ENCODE results near the gene TANC1.

DNA sequence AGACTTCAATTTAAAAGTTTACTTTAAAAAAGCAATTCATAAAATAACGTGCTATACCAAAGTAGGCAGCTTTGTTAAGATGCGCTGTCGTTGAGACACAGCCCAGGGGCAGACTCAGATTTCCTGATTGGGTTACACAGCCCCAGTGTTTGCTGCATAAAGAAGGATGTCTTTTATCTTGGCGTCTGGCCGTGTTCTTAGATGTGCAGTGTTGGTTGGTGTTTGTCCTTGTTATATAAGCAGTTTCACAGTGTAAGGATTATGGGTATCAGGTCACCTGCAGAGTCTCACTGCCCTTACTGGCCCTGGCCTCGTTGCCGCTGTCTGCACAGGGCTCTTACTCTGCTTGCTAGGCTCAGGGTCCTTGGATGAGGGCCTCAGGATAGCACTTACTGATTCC lies 209.5 kb downstream of the TANC1 start:
- no peak for TF ChIP-seq FOS (IDR thresholded peaks at IDR 0.05; ENCODE audit: borderline replicate concordance, insufficient read depth, low read length)
- TF ChIP-seq POLR2AphosphoS5 (IDR thresholded peaks at IDR 0.05; ENCODE audit: insufficient read depth, low read depth, low read length): no peak
- TF ChIP-seq POLR2A (IDR thresholded peaks at IDR 0.05; ENCODE audit: low read depth, low read length): no peak
- TF ChIP-seq, protein P1, sequence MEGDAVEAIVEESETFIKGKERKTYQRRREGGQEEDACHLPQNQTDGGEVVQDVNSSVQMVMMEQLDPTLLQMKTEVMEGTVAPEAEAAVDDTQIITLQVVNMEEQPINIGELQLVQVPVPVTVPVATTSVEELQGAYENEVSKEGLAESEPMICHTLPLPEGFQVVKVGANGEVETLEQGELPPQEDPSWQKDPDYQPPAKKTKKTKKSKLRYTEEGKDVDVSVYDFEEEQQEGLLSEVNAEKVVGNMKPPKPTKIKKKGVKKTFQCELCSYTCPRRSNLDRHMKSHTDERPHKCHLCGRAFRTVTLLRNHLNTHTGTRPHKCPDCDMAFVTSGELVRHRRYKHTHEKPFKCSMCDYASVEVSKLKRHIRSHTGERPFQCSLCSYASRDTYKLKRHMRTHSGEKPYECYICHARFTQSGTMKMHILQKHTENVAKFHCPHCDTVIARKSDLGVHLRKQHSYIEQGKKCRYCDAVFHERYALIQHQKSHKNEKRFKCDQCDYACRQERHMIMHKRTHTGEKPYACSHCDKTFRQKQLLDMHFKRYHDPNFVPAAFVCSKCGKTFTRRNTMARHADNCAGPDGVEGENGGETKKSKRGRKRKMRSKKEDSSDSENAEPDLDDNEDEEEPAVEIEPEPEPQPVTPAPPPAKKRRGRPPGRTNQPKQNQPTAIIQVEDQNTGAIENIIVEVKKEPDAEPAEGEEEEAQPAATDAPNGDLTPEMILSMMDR (IDR thresholded peaks at IDR 0.05; ENCODE audit: extremely low read depth in 1 of 2, insufficient read depth in 1 of 2, low read depth in 1 of 2, low read length in 2 of 2): no peak
- TF ChIP-seq EZH2 (IDR thresholded peaks at IDR 0.05; ENCODE audit: borderline replicate concordance, low read depth, low read length, severe bottlenecking): no peak
- TF ChIP-seq JUN (IDR thresholded peaks at IDR 0.05; ENCODE audit: borderline replicate concordance, insufficient read depth, insufficient read length, low read depth): no peak
